Heart right ventricle (tissue), 16 donors: Measurements from ENCODE around the gene RALA. TPM values are rescaled to one million over a fixed set of nuclear protein-coding genes. Genes with fewer than 3 reads are reported as not detected.

Source experiments
- ATAC-seq, 8 donors: fragments of 200-7000 bp; cut with Tn5 transposase; one replicate each; pipeline ENCODE4 v1.9.1; 2020; ENCODE audit warnings: mild to moderate bottlenecking in 8 of 8, moderate library complexity in 8 of 8, moderate number of reproducible peaks in 1 of 8
- DNase-seq, 2 donors: peaks; one replicate each; pipeline ENCODE4 v3.0.0-alpha.2; 2020
- H3K27ac ChIP-seq, 10 donors: fragments of 200-600 bp; sonication (generic) in 2 of 10; one replicate each; pipeline versions ENCODE4 v1.5.0 to v1.8.0; 2020 to 2022; ENCODE audit warnings: mild to moderate bottlenecking in 3 of 10
- H3K27me3 ChIP-seq, 7 donors: fragments of 200-600 bp; one replicate each; pipeline ENCODE4 v1.8.0; 2021 to 2022; ENCODE audit warnings: mild to moderate bottlenecking in 2 of 7
- H3K36me3 ChIP-seq, 9 donors: fragments of 200-600 bp; sonication (generic) in 1 of 9; one replicate each; pipeline versions ENCODE4 v1.5.0 to v1.8.0; 2020 to 2022; ENCODE audit warnings: mild to moderate bottlenecking in 2 of 9
- H3K4me1 ChIP-seq, 9 donors: fragments of 200-600 bp; sonication (generic) in 1 of 9; one replicate each; pipeline versions ENCODE4 v1.5.0 to v1.8.0; 2020 to 2022; ENCODE audit warnings: mild to moderate bottlenecking in 4 of 9
- H3K4me3 ChIP-seq, 10 donors: fragments of 200-600 bp; sonication (generic) in 2 of 10; one replicate each; pipeline versions ENCODE4 v1.5.0 to v1.8.0; 2020 to 2022; ENCODE audit warnings: mild to moderate bottlenecking in 7 of 10, moderate library complexity in 2 of 10
- H3K9me3 ChIP-seq, 11 donors: fragments of 200-600 bp in 10 of 11; sonication (generic) in 2 of 11; one replicate each; pipeline versions ENCODE4 v1.5.0 to v1.8.0; 2013 to 2022; ENCODE audit warnings: mild to moderate bottlenecking in 2 of 11, control low read depth in 1 of 11, moderate library complexity in 1 of 11
- WGBS, 2 donors: extraction: QIAGEN DNeasy Blood & Tissue Kit; methylation state at CpG; one replicate each; pipeline ENCODE4 v1.1.7; 2013; ENCODE audit warnings: inconsistent platforms in 1 of 2; 5-methylcytosine and 5-hydroxymethylcytosine counted together
- intact Hi-C, 10 donors: fragments of 100-400 bp; cut with DNase I; formaldehyde crosslinking; loops; one replicate each; pipeline versions ENCODE4 v1.11.1 to v1.14.2; 2022
- polyA plus RNA-seq, 2 donors: library from polyadenylated mRNA; stranded (reverse); fragments of 200-250 nt; gene quantifications; one replicate each; pipeline ENCODE4 v1.2.3, GENCODE V29; 2013
- total RNA-seq, 10 donors: library from RNA; stranded (reverse); fragmentation: NEBNext Ultra II Directional in 3 of 10; extraction: Animal tissue kit (Norgen Biotek cat#: 25700) in 3 of 10; gene quantifications; one replicate each; pipeline versions ENCODE4 v1.2.1 to v1.2.4, GENCODE V29; 2021 to 2023
- TF ChIP-seq, protein P1 (sequence below), 9 donors: fragments of 200-600 bp; sonication (generic) in 2 of 9; IDR thresholded peaks; one replicate each; pipeline versions ENCODE4 v1.5.0 to v1.8.0; 2021 to 2022; ENCODE audit warnings: antibody characterized with exemption in 9 of 9, mild to moderate bottlenecking in 5 of 9, moderate library complexity in 1 of 9
- donor health status: Arrhythmogenic right ventricular cardiomyopathy.
- donor health status: ischemic (EF 13 %, LVEDD 7.1; RV severe dilation, severe dysfunction).
- donor health status: healthy with polysubstance abuse.
- donor health status: DM: no; HTN: yes; CAD: no.
- donor health status: DM: no; HTN: no; CAD: no.
- donor health status: ischemic (EF 25% LVEDD 6.9; RV normal size, moderate dysfunction).
- donor health status: ischemic (EF 25% LVEDD 5.7; RV mildly dilated, moderate dysfunction).
- donor health status: healthy.
- donor health status: DM: yes; HTN: yes; CAD: no.
- donor health status: Ischemic cardiomyopathy.
- donor health status: ischemic (EF 35%, LVEDD 5.7; RV mildly dilated, moderate dysfunction).
- donor health status: nonischemic (EF 11% LVEDD 7.7; RV severe dilation, severe dysfunction).
- donor health status: DM: yes; HTN: yes; CAD: no.
- donor health status: PGD.
- donor health status: ischemic (EF 29% LVEDD 5.4; RV normal size, mild dysfunction).
- donor health status: nonischemic (EF 23%, LVEDD 6.1; RV moderate dilation, normal function).

The RALA gene
- total and polyA plus RNA-seq, 12 donors = 15.2 to 32.7 (median 21.6) TPM

DNA sequence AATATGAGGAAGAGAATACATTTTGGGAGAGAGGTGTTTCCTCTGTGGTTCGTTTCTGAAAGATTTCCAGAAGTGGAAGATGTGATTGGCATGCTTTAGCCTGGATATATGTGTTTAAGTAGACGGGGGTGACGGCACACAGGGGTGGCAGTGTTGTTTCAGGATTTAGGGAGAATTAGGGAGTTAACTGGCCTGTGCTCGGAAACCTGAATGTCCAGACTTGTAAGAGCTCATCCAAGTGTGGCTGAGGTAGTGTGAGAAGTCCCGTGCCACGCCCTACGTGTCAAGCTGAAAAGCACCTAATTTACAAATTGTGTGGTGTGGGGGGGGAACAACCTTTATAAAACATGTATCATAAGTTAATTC is 1.1 kb downstream of the RALA start:
- Histone ChIP-seq H3K4me3 (peak overlapping the region; percentile 63 to 92 (median 88)), H3K4me1 (peaks cover 0 to 76% (median 54%) of the 10 kb centered on the region in 9 donors), H3K36me3 (peaks cover 0 to 3% (median 0%) of the 10 kb centered on the region in 9 donors), H3K27me3 (no peaks in the 10 kb centered on the region), H3K9me3 (no peaks in the 10 kb centered on the region), H3K27ac (peak overlapping the region in 9 of 10 donors; percentile 91 to 97 (median 94))
- no peak for DNase-seq
- TF ChIP-seq, protein P1, sequence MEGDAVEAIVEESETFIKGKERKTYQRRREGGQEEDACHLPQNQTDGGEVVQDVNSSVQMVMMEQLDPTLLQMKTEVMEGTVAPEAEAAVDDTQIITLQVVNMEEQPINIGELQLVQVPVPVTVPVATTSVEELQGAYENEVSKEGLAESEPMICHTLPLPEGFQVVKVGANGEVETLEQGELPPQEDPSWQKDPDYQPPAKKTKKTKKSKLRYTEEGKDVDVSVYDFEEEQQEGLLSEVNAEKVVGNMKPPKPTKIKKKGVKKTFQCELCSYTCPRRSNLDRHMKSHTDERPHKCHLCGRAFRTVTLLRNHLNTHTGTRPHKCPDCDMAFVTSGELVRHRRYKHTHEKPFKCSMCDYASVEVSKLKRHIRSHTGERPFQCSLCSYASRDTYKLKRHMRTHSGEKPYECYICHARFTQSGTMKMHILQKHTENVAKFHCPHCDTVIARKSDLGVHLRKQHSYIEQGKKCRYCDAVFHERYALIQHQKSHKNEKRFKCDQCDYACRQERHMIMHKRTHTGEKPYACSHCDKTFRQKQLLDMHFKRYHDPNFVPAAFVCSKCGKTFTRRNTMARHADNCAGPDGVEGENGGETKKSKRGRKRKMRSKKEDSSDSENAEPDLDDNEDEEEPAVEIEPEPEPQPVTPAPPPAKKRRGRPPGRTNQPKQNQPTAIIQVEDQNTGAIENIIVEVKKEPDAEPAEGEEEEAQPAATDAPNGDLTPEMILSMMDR (IDR thresholded peaks at IDR 0.05) = no peak
- intact Hi-C loops = loop anchor here in 5 of 10 donors (5.0 to 10.0 kb wide), 5 partner anchors 37 to 108 kb away; no protein-coding TSS in a partner anchor
- ATAC-seq = no peak
- 3 to 5% methylated on average over 7 of the region's 7 CpGs for WGBS, 2 donors

DNA sequence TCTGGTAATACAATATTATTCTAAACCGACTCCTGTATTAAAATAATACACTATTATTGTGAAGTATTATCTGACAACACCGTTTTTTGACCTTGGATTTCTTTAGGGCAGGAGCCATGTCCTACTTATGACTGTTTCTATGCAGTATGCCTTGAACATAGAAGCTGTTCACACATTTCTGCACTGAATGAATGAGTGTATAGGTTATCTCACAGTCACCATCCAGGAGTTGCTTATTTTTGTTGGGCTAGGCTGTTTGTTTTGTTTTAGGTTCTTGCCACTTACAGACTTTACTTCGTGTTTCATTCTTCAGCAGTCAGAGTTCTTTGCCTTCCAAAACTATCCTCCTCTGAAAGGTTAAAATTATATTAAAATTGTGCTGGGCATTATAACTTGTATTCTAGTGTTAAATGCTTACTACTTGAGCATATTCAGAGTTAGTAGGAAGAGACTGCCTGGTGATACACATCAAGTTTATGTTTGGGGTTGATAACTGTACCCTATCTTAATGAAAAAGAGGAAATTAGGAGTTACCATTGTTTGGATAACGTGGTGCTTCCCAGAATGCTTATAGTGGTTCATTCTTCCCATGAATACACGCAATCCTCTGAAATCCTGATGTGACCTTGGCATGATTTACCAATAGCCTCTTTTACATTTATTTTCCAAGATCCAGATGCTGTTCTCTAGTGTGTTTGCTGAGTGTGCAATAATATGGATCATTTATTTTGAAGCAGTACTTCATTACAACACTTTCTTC is 1.7 kb downstream of the RALA start:
- DNase-seq (no peak), ATAC-seq (no peak)
- intact Hi-C loops = loop anchor here in 5 of 10 donors (5.0 to 10.0 kb wide), 5 partner anchors 38 to 107 kb away; no protein-coding TSS in a partner anchor
- Histone ChIP-seq H3K4me1 (peaks cover 0 to 76% (median 54%) of the 10 kb centered on the region in 9 donors), H3K4me3 (peak overlapping the region in 8 of 10 donors; percentile 73 to 92 (median 90)), H3K9me3 (no peaks in the 10 kb centered on the region), H3K27me3 (no peaks in the 10 kb centered on the region), H3K36me3 (peaks cover 0 to 10% (median under 1%) of the 10 kb centered on the region in 9 donors), H3K27ac (peak overlapping the region in 8 of 10 donors; percentile 7 to 97 (median 92))
- TF ChIP-seq, protein P1 (IDR thresholded peaks at IDR 0.05) = no peak
- 8 to 12% methylated on average over 5 of the region's 5 CpGs for WGBS, 2 donors

DNA sequence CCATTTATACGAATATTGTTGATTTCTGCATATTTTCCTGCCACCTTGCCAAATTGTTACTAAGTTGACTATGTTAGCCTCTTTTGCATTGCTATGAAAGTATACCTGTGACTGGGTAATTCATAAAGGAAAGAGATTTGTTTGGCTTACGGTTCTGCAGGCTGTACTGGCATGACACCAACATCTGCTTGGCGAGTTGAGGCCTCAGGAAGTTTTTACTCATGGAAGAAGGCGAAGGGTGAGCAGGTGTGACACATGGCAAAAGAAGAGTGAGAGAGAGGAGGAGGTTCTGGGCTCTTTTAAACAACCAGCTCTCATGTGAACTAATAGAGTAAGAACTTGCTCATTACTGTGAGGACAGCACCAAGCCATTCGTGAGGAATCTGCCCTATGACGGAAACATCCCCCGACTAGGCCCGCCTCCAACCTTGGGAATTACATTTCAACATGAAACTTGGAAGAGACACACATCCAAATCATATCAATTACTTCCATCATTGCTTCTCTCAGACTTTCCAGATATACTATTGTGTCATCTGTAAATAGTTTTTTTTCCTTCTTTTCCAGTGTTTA is 8.4 kb downstream of the RALA start:
- intact Hi-C loops = no loop called here
- H3K27ac ChIP-seq = no peak overlapping the region
- no peaks in the 10 kb centered on the region for H3K9me3 ChIP-seq
- DNase-seq = no peak
- TF ChIP-seq, protein P1 (IDR thresholded peaks at IDR 0.05) = no peak
- ATAC-seq = no peak
- H3K27me3 ChIP-seq = no peaks in the 10 kb centered on the region
- peaks cover 0 to 57% (median 41%) of the 10 kb centered on the region in 9 donors for H3K4me1 ChIP-seq
- H3K4me3 ChIP-seq = no peak overlapping the region
- WGBS, 2 donors = 63 to 80% methylated on average over 8 of the region's 8 CpGs
- peaks cover 0 to 51% (median 9%) of the 10 kb centered on the region in 9 donors for H3K36me3 ChIP-seq

DNA sequence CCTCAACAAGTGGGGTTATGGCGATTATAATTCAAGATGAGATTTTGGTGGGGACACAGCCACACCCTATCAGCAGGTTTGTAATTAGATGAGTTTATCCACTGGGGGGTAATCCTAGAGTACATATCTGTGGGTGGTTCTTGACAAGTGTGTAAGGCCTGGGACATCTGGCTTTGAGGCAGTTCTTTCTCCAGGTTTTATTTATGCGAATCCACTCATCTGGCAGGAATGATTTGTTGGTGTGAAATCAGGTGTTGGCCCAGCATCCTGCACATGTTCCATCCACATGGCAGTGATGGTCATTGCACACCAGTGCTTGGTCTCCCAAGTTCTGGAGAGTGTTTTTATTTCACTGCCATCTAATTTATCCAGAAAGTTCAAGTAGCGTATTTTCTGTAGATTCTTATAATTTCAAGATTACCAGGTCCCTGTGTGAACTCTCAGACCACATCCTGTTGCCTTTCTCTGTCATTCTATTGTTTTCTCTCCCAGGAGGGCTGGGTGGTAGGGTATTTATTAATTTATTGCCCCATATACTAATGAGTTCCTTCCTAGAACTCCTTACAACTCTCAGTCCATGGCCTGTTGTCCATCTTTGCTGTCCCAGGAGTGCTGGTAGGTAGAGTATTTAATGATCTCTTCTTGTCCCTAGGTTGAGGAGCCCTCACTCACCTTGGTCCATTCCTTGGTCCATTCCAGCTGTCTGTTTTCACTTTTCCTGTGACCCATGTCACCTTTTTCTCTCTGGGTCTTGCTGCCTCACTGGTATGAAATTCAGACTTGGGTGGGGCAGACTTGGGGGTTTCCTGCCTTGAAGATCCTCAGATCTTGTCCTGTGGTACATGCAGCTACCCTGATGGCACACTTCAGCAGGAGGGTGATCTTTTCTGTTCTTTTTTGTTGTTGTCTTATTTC is 10.4 kb downstream of the RALA start:
- 83 to 92% methylated on average over 3 of the region's 3 CpGs for WGBS, 2 donors
- peaks cover 0 to 37% (median 29%) of the 10 kb centered on the region in 9 donors for H3K4me1 ChIP-seq
- intact Hi-C loops = no loop called here
- H3K27me3 ChIP-seq = no peaks in the 10 kb centered on the region
- no peak for ATAC-seq
- no peak overlapping the region for H3K27ac ChIP-seq
- TF ChIP-seq, protein P1 (IDR thresholded peaks at IDR 0.05) = no peak
- H3K4me3 ChIP-seq = no peak overlapping the region
- H3K36me3 ChIP-seq = peaks cover 0 to 59% (median 9%) of the 10 kb centered on the region in 9 donors
- no peaks in the 10 kb centered on the region for H3K9me3 ChIP-seq
- DNase-seq = no peak
